ENCODE data around the gene HBA1.

GRCh38 chr16:191831-192230, 15.4 kb downstream of the HBA1 start:
- TF ChIP-seq CTCF (conservative IDR thresholded peaks at IDR 0.05; ENCODE audit: low read length) (no peak), EZH2phosphoT487 (IDR thresholded peaks at IDR 0.05; ENCODE audit: borderline replicate concordance) (no peak)

Data from Loucy (cell line).